Stimulated activated CD8-positive, alpha-beta memory T cell treated with anti-CD3 and anti-CD28 coated beads, Interleukin-2, amount 100 ng/mL, for 48 hours (primary cell): ENCODE results near the gene GLMN.

Source experiments
- DNase-seq, 2 donors: peaks; one replicate each; pipeline ENCODE4 v3.0.0-alpha.2; 2020; ENCODE audit warnings: low read depth in 2 of 2

The GLMN gene

GRCh38 chr1:92298573-92299476 is at the start of gene GLMN, which contains the start of gene RPAP2:
Gene GLMN (minus strand): TSS chr1:92298987. CDS start chr1:92297999, 988 bp downstream.
Gene RPAP2 (plus strand): TSS chr1:92299059. CDS start chr1:92299074, 15 bp downstream.
- DNase-seq: peak; percentile 66 to 71

GRCh38 chr1:92346866-92347640 is 48.3 kb upstream of the GLMN start:
- no peak for DNase-seq

- DNase-seq: no peak
These were observed 44.3 kb upstream of the GLMN start for GRCh38 chr1:92343061-92343460.

GRCh38 chr1:92342401-92342800 is 43.6 kb upstream of the GLMN start:
- DNase-seq: no peak

GRCh38 chr1:92340154-92340553 is 41.4 kb upstream of the GLMN start:
- DNase-seq: no peak

- no peak for DNase-seq
These were observed 34.9 kb upstream of the GLMN start for GRCh38 chr1:92333668-92334067.

GRCh38 chr1:92329347-92330129 is 30.8 kb upstream of the GLMN start:
- DNase-seq: no peak

- no peak for DNase-seq
These were observed 29.0 kb upstream of the GLMN start for GRCh38 chr1:92327794-92328193.

- DNase-seq: no peak
These were observed 27.9 kb upstream of the GLMN start for GRCh38 chr1:92326681-92327080.

- DNase-seq: no peak
These were observed 26.0 kb upstream of the GLMN start for GRCh38 chr1:92324784-92325183.

GRCh38 chr1:92323473-92324453 is 25.0 kb upstream of the GLMN start:
- DNase-seq: no peak

- no peak for DNase-seq
These were observed 19.2 kb upstream of the GLMN start for GRCh38 chr1:92317836-92318493.

GRCh38 chr1:92315766-92316599 is 17.2 kb upstream of the GLMN start:
- peak; percentile 9 to 15 for DNase-seq

GRCh38 chr1:92314024-92314423 is 15.2 kb upstream of the GLMN start:
- no peak for DNase-seq

GRCh38 chr1:92310185-92310597 is 11.4 kb upstream of the GLMN start:
- DNase-seq: no peak

GRCh38 chr1:92307980-92308379 is 9.2 kb upstream of the GLMN start:
- no peak for DNase-seq

GRCh38 chr1:92306020-92306419 is 7.2 kb upstream of the GLMN start:
- DNase-seq: no peak

GRCh38 chr1:92301021-92301420 is 2.2 kb upstream of the GLMN start:
- no peak for DNase-seq

GRCh38 chr1:92299477-92300150 is 827 bp upstream of the GLMN start:
- no peak for DNase-seq
